Panc1 (cell line): ENCODE data around the gene ARHGAP33.

Experiments used
- POLR2AphosphoS5 ChIP-seq: IDR thresholded peaks from 2 replicates; pipeline ENCODE4 v1.6.1; 2012; ENCODE audit warnings: mild to moderate bottlenecking, low read depth, low read length, moderate library complexity
- SIN3A ChIP-seq: IDR thresholded peaks from 2 replicates; pipeline ENCODE4 v1.6.1; 2012; ENCODE audit warnings: low read depth, mild to moderate bottlenecking, low read length, moderate library complexity, borderline replicate concordance; ENCODE audit not compliant: insufficient read depth
- TCF7L2 ChIP-seq: IDR thresholded peaks from 2 replicates; pipeline ENCODE4 v1.6.1; 2011; ENCODE audit warnings: mild to moderate bottlenecking, low read depth, low read length, inconsistent platforms
- TF ChIP-seq, protein P1 (sequence below): fragments of 450-650 bp; IDR thresholded peaks from 2 replicates; pipeline ENCODE4 v1.5.1; 2017; ENCODE audit warnings: mild to moderate bottlenecking
- TF ChIP-seq, protein P2 (sequence below), 2 experiments: IDR thresholded peaks; 2 replicates each; pipeline ENCODE4 v1.6.1; 2011 to 2012; ENCODE audit warnings: low read depth in 2 of 2, control low read depth in 1 of 2, low read length in 1 of 2, mild to moderate bottlenecking in 1 of 2, moderate library complexity in 1 of 2; ENCODE audit not compliant: insufficient read depth in 1 of 2

DNA sequence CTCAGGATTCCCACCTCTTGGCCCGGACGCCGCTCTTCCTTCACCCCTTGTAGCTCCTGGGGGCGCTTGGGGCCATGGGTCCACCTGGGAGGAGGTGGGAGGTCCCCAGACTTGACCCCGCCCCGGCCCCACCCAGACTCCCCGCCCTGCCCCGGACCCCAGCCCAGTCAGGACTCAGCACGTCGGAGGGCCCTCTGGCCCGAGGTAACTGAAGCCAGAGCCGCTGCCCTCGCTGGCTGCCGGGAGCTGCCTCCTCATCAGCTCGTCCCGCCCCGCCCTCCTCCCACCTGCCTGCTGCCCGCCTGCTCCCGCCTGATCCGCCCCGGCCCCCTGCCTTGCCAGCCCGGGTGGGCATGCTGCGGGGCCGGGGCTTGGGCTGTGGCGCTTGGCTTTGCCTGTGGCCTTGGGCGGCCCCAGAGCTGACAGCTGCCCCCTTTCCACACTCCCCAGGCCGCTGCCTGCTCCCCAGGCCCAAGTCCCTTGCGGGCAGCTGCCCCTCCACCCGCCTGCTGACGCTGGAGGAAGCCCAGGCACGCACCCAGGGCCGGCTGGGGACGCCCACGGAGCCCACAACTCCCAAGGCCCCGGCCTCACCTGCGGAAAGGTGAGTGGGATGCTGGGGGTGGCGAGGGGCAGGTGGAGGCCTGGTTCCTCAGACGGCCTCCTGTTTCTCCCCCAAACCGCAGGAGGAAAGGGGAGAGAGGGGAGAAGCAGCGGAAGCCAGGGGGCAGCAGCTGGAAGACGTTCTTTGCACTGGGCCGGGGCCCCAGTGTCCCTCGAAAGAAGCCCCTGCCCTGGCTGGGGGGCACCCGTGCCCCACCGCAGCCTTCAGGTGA is 9.4 kb downstream of the ARHGAP33 start:
- TF ChIP-seq, protein P1, sequence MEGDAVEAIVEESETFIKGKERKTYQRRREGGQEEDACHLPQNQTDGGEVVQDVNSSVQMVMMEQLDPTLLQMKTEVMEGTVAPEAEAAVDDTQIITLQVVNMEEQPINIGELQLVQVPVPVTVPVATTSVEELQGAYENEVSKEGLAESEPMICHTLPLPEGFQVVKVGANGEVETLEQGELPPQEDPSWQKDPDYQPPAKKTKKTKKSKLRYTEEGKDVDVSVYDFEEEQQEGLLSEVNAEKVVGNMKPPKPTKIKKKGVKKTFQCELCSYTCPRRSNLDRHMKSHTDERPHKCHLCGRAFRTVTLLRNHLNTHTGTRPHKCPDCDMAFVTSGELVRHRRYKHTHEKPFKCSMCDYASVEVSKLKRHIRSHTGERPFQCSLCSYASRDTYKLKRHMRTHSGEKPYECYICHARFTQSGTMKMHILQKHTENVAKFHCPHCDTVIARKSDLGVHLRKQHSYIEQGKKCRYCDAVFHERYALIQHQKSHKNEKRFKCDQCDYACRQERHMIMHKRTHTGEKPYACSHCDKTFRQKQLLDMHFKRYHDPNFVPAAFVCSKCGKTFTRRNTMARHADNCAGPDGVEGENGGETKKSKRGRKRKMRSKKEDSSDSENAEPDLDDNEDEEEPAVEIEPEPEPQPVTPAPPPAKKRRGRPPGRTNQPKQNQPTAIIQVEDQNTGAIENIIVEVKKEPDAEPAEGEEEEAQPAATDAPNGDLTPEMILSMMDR: no peak
- TF ChIP-seq SIN3A (no peak), POLR2AphosphoS5 (no peak), TCF7L2 (no peak)
- TF ChIP-seq, protein P2, sequence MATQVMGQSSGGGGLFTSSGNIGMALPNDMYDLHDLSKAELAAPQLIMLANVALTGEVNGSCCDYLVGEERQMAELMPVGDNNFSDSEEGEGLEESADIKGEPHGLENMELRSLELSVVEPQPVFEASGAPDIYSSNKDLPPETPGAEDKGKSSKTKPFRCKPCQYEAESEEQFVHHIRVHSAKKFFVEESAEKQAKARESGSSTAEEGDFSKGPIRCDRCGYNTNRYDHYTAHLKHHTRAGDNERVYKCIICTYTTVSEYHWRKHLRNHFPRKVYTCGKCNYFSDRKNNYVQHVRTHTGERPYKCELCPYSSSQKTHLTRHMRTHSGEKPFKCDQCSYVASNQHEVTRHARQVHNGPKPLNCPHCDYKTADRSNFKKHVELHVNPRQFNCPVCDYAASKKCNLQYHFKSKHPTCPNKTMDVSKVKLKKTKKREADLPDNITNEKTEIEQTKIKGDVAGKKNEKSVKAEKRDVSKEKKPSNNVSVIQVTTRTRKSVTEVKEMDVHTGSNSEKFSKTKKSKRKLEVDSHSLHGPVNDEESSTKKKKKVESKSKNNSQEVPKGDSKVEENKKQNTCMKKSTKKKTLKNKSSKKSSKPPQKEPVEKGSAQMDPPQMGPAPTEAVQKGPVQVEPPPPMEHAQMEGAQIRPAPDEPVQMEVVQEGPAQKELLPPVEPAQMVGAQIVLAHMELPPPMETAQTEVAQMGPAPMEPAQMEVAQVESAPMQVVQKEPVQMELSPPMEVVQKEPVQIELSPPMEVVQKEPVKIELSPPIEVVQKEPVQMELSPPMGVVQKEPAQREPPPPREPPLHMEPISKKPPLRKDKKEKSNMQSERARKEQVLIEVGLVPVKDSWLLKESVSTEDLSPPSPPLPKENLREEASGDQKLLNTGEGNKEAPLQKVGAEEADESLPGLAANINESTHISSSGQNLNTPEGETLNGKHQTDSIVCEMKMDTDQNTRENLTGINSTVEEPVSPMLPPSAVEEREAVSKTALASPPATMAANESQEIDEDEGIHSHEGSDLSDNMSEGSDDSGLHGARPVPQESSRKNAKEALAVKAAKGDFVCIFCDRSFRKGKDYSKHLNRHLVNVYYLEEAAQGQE (IDR thresholded peaks at IDR 0.05; ENCODE audit: insufficient read depth in 1 of 2, low read depth in 2 of 2, low read length in 1 of 2): no peak
